Neuronal stem cell (in vitro differentiated cells): ENCODE measurements around the gene GLB1L.
"Not testable (repeated sequence)": the region's sequence is repeated elsewhere in the genome, so short reads cannot be mapped to it uniquely, and the experiment has no call there.

Experiments
- DNase-seq: peaks from one replicate; pipeline ENCODE4 v3.0.0-alpha.2; 2013; ENCODE audit warnings: low spot score
- H2AFZ ChIP-seq: one replicate; pipeline ENCODE4 v1.6.1; 2013; ENCODE audit warnings: mild to moderate bottlenecking, low read length, inconsistent platforms
- H2AK5ac ChIP-seq: 2 replicates; pipeline ENCODE4 v1.6.1; 2013; ENCODE audit warnings: low read depth, mild to moderate bottlenecking, inconsistent platforms, low read length, moderate library complexity, mixed read lengths
- H2BK120ac ChIP-seq: 2 replicates; pipeline ENCODE4 v1.6.1; 2013; ENCODE audit warnings: low read depth, mild to moderate bottlenecking, inconsistent platforms, low read length, moderate library complexity, mixed read lengths
- H2BK12ac ChIP-seq: one replicate; pipeline ENCODE4 v1.6.1; 2013; ENCODE audit warnings: low read length, inconsistent platforms
- H2BK15ac ChIP-seq: 2 replicates; pipeline ENCODE4 v1.6.1; 2013; ENCODE audit warnings: mild to moderate bottlenecking, low read length, inconsistent platforms, mixed read lengths
- H2BK5ac ChIP-seq: one replicate; pipeline ENCODE4 v1.6.1; 2013; ENCODE audit warnings: inconsistent platforms, mild to moderate bottlenecking, low read length, moderate library complexity
- H3K14ac ChIP-seq: one replicate; pipeline ENCODE4 v1.6.1; 2013; ENCODE audit warnings: low read length, inconsistent platforms
- H3K18ac ChIP-seq: 2 replicates; pipeline ENCODE4 v1.6.1; 2013; ENCODE audit warnings: low read length, inconsistent platforms
- H3K23ac ChIP-seq: 2 replicates; pipeline ENCODE4 v1.6.1; 2013; ENCODE audit warnings: low read depth, mild to moderate bottlenecking, mixed read lengths, low read length, inconsistent platforms; ENCODE audit not compliant: poor library complexity
- H3K27ac ChIP-seq: replicated peaks from 3 replicates; pipeline ENCODE4 v1.5.1; 2013; ENCODE audit warnings: low read length, inconsistent platforms
- H3K27me3 ChIP-seq, 3 experiments: 2 replicates each; pipeline ENCODE4 v1.6.1; 2013; ENCODE audit warnings: low read length in 3 of 3, mild to moderate bottlenecking in 2 of 3, inconsistent platforms in 1 of 3, low read depth in 1 of 3, mixed read lengths in 1 of 3, moderate library complexity in 1 of 3; ENCODE audit not compliant: control insufficient read depth in 3 of 3, insufficient read depth in 3 of 3
- H3K36me3 ChIP-seq, 2 donors: replicated peaks in 1 of 2; 2 replicates each; pipeline ENCODE4 v1.6.1; 2013; ENCODE audit warnings: low read length in 2 of 2; ENCODE audit not compliant: control insufficient read depth in 2 of 2, insufficient read depth in 2 of 2
- H3K4ac ChIP-seq: 2 replicates; pipeline ENCODE4 v1.6.1; 2013; ENCODE audit warnings: inconsistent platforms, mild to moderate bottlenecking, low read length, moderate library complexity
- H3K4me1 ChIP-seq, 2 donors: 1 replicate in 1 of 2; 2 replicates in 1 of 2; pipeline ENCODE4 v1.6.1; 2013; ENCODE audit warnings: low read length in 2 of 2, low read depth in 1 of 2; ENCODE audit not compliant: control insufficient read depth in 2 of 2, insufficient read depth in 1 of 2
- H3K4me2 ChIP-seq: one replicate; pipeline ENCODE4 v1.6.1; 2013; ENCODE audit warnings: mild to moderate bottlenecking, low read length, inconsistent platforms; ENCODE audit not compliant: insufficient read depth, poor library complexity, severe bottlenecking
- H3K4me3 ChIP-seq, 2 donors: 2 replicates each; pipeline ENCODE4 v1.5.1; 2013; ENCODE audit warnings: low read length in 2 of 2, mild to moderate bottlenecking in 2 of 2, inconsistent platforms in 1 of 2, moderate library complexity in 1 of 2
- H3K79me1 ChIP-seq: one replicate; pipeline ENCODE4 v1.6.1; 2013; ENCODE audit warnings: low read depth, mild to moderate bottlenecking, inconsistent platforms, low read length, moderate library complexity
- H3K9ac ChIP-seq: one replicate; pipeline ENCODE4 v1.6.1; 2013; ENCODE audit warnings: mild to moderate bottlenecking, low read depth, low read length, inconsistent platforms; ENCODE audit not compliant: poor library complexity
- H3K9me3 ChIP-seq, 2 donors: replicated peaks in 1 of 2; 2 replicates each; pipeline versions ENCODE3 to v1.6.1; 2013; ENCODE audit warnings: low read length in 2 of 2, mild to moderate bottlenecking in 2 of 2, inconsistent platforms in 1 of 2, low read depth in 1 of 2, mixed read lengths in 1 of 2, moderate library complexity in 1 of 2; ENCODE audit not compliant: control insufficient read depth in 2 of 2, insufficient read depth in 1 of 2
- H4K8ac ChIP-seq: one replicate; pipeline ENCODE4 v1.6.1; 2013; ENCODE audit warnings: low read depth, mild to moderate bottlenecking, inconsistent platforms, low read length, moderate library complexity
- H4K91ac ChIP-seq: one replicate; pipeline ENCODE4 v1.6.1; 2013; ENCODE audit warnings: low read length, low read depth, mild to moderate bottlenecking, inconsistent platforms; ENCODE audit not compliant: poor library complexity
- WGBS, 2 donors: extraction: QIAGEN DNeasy Blood & Tissue Kit; methylation state at CpG; one replicate each; pipeline ENCODE4 v1.1.7; 2013; ENCODE audit warnings: missing lambda C conversion rate in 2 of 2, mixed read lengths in 1 of 2; ENCODE audit not compliant: insufficient read length in 2 of 2, insufficient replicate concordance in 1 of 2; ENCODE audit errors: extremely low coverage in 2 of 2; 5-methylcytosine and 5-hydroxymethylcytosine counted together

Gene GLB1L

GRCh38 chr2:219258942-219259341 lies 13.7 kb upstream of the GLB1L start:
- H3K79me1 ChIP-seq, H2BK120ac ChIP-seq, H3K4me1 ChIP-seq, H3K4ac ChIP-seq, H2BK5ac ChIP-seq, H3K36me3 ChIP-seq, H4K8ac ChIP-seq, H3K23ac ChIP-seq, DNase-seq, H3K4me3 ChIP-seq, H3K9ac ChIP-seq, H3K14ac ChIP-seq, H2BK15ac ChIP-seq, H3K18ac ChIP-seq, H3K27ac ChIP-seq, H4K91ac ChIP-seq, H2BK12ac ChIP-seq, H2AFZ ChIP-seq, H2AK5ac ChIP-seq, H3K9me3 ChIP-seq, H3K4me2 ChIP-seq: not testable (repeated sequence)
- WGBS, 2 donors, result no CpG with 5 or more reads among the region's 10 CpGs
- peaks cover 11 to 69% (median 33%) of the 10 kb centered on the region in 3 experiments for H3K27me3 ChIP-seq

- Histone ChIP-seq H3K9ac (no peak overlapping the region), H3K4me3 (no peak overlapping the region), H3K18ac (peak overlapping the region; percentile 44), H3K27me3 (peaks cover 28 to 69% (median 57%) of the 10 kb centered on the region in 3 experiments), H2AFZ (peak overlapping the region; percentile 83), H2BK120ac (no peak overlapping the region), H4K8ac (no peak overlapping the region), H2BK5ac (no peak overlapping the region), H3K4me2 (peak overlapping the region; percentile 80), H2BK12ac (no peak overlapping the region), H2BK15ac (no peak overlapping the region), H3K14ac (no peak overlapping the region), H2AK5ac (peak overlapping the region; percentile 88), H3K36me3 (no peaks in the 10 kb centered on the region), H3K79me1 (peaks cover 2% of the 10 kb centered on the region), H3K4me1 (peaks cover 12 to 17% of the 10 kb centered on the region in 2 donors), H3K9me3 (peaks cover 0 to 2% of the 10 kb centered on the region in 2 donors), H3K4ac (no peak overlapping the region), H3K23ac (peak overlapping the region; percentile 80), H4K91ac (no peak overlapping the region), H3K27ac (no peak overlapping the region)
- no peak for DNase-seq
- WGBS, 2 donors, result no CpG with 5 or more reads among the region's 12 CpGs
Observed at GRCh38 chr2:219254590-219255201, 9.5 kb upstream of the GLB1L start.

GRCh38 chr2:219253753-219254589 lies 8.7 kb upstream of the GLB1L start, which contains the start of gene TUBA4A:
Gene TUBA4A, minus strand, starts transcription at chr2:219253918. Its CDS starts 60 bp downstream, at chr2:219253858.
- peak; percentile 39 for DNase-seq
- H3K27me3 ChIP-seq, result peaks cover 28 to 63% (median 55%) of the 10 kb centered on the region in 3 experiments

More at GRCh38 chr2:219253753-219254589, 8.7 kb upstream of the GLB1L start, which contains the start of gene TUBA4A:
- H3K4me1 ChIP-seq, result peaks cover 12 to 18% of the 10 kb centered on the region in 2 donors
- WGBS, 2 donors, result no CpG with 5 or more reads among the region's 76 CpGs
- peak within 1 kb of the TSS; percentile 26 to 73 for H3K4me3 ChIP-seq
- H3K4me2 ChIP-seq, result peak within 1 kb of the TSS; percentile 80
- H3K27ac ChIP-seq, result no peak within 1 kb of the TSS
- no peaks in the 10 kb centered on the region for H3K36me3 ChIP-seq
- H4K8ac ChIP-seq, result no peak within 1 kb of the TSS
- no peak within 1 kb of the TSS for H2BK5ac ChIP-seq
- H3K9ac ChIP-seq, result peak within 1 kb of the TSS; percentile 60
- peak within 1 kb of the TSS; percentile 80 for H3K23ac ChIP-seq
- peak within 1 kb of the TSS; percentile 76 for H3K18ac ChIP-seq
- H3K9me3 ChIP-seq, result peaks cover 0 to 2% of the 10 kb centered on the region in 2 donors
- peak within 1 kb of the TSS; percentile 89 for H3K14ac ChIP-seq
- H2BK15ac ChIP-seq, result peak within 1 kb of the TSS; percentile 81
- peak within 1 kb of the TSS; percentile 73 for H2BK12ac ChIP-seq
- H3K79me1 ChIP-seq, result peaks cover 2% of the 10 kb centered on the region
- H3K4ac ChIP-seq, result no peak within 1 kb of the TSS
- H4K91ac ChIP-seq, result no peak within 1 kb of the TSS
- H2BK120ac ChIP-seq, result no peak within 1 kb of the TSS
- H2AFZ ChIP-seq, result peak within 1 kb of the TSS; percentile 83
- peak within 1 kb of the TSS; percentile 88 for H2AK5ac ChIP-seq
